GM04503 (cell line): ENCODE data around the gene BIK.
"Not testable (repeated sequence)": the region's sequence is repeated elsewhere in the genome, so short reads cannot be mapped to it uniquely, and the experiment has no call there.

Experiments
- DNase-seq: peaks from one replicate; pipeline ENCODE4 v3.0.0-alpha.2; 2012; ENCODE audit warnings: low read depth

The BIK gene, protein sequence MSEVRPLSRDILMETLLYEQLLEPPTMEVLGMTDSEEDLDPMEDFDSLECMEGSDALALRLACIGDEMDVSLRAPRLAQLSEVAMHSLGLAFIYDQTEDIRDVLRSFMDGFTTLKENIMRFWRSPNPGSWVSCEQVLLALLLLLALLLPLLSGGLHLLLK

DNA sequence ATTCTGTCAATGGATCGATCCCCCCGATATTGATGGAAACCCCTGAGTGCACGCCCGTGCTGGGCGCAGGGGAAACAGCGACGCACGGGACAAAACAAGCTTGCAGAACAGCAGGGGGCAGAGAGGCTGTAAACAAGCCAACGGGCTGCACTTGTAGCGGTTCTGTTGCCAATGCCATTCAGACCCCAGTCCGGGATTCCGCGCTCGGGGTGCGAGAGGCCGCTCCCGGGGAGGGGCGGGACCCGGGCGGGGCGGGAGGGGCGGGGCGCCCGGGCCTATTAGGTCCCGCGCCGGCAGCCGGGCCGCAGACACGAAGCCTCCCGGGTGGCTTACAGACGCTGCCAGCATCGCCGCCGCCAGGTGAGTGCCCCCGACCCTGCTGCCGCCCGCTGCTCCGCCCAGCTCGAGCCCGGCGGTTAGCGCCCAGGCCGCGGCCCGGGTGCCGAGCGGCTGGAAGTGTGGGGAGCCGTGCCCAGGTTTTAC lies at the start of gene BIK:
BIK (plus strand) TSS at position 307 of the 483 bp plus-strand sequence. CDS start 13,273 bp downstream, outside the sequence.
- DNase-seq, result no peak

DNA sequence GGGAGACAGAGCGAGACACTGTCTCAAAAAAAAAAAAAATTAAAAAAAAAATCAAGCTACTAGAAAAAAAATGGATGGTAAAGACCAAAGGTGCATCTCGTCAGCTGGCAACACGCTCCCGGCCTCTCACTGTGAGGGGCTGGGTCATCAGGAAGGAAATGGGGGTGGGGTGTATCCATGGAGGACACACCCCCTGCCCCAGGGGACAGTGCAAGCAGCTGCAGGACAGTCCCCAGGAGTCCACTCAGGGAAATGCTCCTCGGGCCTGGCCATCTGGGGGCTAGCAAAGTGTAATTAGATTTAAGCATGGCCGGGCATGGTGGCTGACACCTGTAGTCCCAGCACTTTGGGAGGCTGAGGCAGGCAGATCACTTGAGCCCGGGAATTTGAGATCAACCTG lies 44.4 kb upstream of the BIK start:
- DNase-seq, result no peak

DNA sequence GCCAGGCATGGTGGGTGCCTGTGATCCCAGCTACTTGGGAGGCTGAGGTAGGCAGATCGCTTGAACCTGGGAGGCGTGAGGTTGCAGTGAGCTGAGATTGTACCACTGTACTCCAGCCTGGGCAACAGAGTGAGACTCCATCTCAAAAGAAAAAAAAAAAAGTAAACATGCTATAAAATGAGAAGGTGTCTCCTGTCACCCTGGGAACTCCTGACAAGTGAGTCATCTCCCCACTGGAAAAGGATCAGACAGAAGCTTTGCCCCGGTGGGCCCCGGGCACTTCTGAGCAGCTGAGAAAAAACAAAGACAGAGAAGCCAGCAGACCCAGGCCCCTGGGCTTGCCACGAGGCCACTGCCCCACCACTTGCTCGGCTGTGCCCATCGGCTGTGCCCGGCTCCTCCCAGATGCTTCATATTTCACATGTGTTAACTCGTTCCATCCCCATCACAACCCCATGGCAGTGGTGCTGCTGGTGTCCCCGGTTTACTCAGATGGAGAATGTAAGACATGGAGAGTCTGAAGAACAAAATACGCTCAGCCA lies 43.6 kb upstream of the BIK start:
- DNase-seq, result peak; percentile 10

DNA sequence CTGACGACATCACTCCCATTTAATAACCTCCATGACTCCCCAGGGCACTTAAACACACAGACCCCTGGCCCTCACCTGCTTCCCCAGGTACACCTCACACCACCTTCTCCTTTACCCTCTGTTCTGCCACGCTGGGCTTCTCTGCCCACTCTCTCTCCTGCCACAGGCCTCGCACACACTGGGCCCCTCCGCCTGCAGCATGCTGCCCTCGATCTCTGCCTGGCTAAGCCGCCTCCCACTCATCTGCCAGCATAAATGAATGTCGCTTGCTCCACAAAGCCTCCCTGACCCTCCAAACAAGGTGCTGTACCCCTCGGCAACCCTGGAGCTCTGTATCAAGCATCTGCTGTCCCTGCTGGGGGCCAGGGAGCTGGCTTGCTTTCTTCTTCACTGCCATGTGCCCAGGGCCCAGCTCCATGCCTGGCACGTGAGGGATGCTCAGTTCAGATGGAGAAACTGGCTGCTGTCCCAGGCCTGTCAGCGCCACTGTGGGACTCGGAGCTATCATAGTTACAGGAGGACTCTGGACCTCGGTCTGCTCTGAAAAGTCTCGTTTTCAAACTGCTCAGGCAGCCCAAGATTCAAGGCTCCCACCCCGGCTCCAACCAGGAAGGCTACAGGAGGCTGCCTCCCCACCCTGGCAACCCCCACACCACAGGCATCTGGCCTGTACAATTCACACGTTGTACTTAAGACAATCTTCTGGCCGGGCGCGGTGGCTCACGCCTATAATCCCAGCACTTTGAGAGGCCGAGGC lies 33.3 kb upstream of the BIK start:
- DNase-seq, result no peak

DNA sequence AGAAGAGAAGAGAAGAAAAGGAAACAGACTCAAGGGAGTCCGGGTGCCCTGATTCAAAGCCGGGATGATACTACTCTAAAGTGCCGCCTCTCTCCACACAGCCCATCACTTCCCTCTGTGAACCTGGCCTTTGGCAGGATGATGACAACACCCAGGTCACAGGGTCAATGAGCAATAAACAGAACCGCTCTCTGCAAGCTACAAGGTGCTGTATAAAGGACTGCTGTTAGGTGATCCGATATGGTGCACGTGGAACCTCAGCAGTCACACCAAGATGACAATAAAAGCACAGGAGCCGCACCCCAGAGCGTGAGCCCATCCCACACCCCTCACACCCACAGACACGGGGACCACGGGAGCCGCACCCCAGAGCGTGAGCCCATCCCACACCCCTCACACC lies 32.0 kb upstream of the BIK start:
- DNase-seq, result no peak

DNA sequence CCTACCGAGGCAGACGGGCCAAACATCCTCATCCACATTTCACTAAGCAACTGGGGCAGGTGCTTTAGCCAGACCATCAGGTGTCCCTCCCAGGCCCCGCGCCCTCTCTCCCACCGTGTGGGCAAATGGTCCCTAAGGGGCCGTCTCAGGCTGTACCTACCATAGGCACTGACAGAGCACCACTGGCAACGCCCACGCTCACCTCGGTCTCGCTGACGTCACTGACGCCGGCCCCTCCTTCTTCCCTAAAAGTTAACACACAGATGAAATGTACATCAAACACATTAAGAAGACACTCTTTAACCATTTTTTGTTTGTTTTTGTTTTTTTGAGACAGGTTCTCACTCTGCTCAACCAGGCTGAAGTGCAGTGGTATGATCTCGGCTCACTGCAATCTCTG lies 30.8 kb upstream of the BIK start:
- DNase-seq, result no peak

DNA sequence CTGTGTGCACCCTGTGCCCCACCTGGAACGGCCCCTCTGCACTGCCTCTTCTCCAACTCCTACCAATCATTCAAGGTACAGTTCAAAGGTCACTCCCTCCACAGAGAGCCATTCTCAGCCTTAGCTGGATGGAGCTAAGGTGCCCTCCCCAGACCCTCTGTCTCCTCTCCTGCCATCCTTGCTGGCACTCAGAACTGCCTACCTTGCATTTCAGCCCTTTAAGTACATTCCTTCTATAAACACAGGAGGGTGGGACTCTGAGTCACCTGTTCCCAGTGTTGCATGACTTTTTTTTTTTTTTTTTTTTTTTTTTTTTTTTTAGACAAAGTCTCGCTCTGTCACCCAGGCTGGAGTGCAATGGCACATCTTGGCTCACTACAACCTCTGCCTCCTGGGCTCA lies 29.9 kb upstream of the BIK start:
- DNase-seq, result no peak

DNA sequence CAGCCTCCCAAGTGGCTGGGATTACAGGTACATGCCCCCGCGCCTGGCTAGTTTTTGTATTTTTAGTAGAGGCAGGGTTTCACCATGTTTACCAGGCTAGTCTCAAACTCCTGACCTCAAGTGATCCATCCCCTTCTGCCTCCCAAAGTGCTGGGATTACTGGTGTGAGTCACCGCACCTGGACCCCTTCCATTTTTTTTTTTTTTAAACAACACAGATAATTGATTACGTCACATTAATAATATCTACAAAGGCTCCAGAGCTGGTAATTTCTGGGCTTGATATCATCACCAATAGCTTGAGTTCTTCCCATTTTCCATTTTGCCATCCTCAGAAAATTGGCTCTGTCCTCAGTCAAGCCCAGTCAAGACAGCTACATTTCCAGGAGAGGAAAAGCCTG lies 28.6 kb upstream of the BIK start:
- DNase-seq, result no peak

DNA sequence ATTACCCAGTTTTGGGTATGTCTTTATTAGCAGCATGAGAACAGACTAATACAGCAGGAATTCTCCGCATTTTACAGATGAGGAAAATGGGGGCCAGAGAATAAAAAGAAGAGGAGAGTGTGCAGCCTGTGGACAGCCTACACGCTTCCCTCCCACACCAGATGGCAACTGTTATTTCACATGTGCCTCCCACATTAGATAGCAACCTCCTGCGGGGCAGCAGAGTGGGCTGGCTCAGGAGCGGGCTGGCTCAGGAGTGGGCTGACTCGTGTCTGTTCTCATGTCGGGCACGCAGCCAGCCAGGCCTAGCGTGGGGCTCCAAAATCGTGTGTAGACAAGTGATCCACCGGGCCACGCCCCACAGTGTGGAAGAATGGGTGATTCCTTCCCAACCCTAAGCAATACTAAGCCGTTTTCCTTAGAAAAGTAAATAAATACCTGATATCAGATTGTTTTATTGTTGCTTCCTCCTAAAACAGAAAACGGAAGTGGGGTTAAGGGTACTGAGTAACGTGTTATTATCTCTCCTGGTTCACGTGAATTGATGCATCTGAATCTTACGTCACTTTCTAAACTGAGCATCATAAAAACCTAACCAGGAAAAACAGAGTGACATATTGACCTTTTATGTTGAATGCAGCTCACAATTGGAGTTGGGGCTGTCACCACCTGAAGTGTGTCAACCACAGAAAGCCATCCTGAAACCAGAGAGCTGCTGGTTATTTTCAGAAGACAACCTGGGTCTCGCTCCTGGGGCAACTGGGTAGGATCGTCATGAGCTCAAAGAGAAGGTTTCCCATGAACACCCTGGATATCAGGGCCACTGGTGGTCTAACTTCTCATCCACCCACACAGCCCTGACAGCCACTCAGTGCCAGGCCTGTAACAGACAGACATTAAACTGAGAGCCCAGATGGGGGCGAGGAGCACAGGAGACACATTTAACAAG lies 24.6 kb upstream of the BIK start:
- no peak for DNase-seq

DNA sequence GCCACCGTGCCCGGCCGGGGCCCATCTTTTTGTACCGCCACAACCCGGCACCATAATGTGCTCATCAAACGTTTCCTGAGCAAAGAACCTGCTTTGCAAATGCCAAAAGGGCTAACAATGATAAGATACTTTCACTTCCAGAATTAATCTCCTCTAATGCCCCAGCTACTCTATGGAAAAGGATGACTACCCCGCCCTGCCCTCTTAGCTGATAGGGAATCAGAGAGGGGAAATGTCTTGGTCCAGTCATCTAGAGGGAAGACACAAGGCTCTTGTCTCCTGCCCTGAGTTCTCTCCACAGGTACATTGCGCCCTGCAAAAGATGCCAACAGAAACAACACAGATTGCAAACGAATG lies 21.9 kb upstream of the BIK start:
- no peak for DNase-seq

DNA sequence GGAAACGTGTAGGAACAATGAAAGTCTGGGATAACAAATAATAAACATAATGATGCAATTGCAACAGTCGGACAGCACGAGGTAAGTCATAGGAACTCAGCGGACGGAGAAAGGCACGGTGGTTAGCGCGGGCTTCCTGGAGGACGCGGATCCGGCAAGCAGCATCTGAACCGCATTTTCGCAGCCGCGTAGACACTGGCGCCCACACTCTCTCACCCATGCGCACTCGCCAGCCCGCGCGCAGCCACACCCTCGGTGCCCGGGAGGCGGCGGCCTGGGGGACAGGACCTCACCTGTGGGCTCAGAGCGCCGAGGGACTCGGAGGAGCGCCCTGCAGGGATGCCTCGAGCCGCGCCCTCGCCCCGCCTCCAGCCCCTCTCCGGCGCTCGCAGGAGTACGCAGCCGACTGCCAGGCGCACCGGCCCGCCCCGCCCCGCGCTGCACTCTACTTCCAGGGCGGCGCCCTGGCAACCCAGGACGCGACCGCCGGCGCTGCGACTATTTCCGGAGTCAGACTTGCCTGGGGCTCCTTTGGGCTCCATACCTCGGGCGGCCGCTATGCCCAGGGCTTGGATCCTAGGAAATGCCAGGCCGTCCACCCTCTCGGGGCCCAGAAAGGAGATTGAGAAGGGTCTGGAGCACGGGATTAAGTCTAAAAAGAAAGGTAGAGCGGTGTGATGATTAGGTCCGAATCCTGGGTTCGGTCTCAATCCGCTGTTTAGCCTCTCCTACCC lies 21.4 kb upstream of the BIK start, which contains the start of gene TTLL1:
TTLL1 (minus strand) TSS at position 408 of the 734 bp plus-strand sequence. CDS start 13,805 bp downstream, outside the sequence.
- peak; percentile 34 for DNase-seq

DNA sequence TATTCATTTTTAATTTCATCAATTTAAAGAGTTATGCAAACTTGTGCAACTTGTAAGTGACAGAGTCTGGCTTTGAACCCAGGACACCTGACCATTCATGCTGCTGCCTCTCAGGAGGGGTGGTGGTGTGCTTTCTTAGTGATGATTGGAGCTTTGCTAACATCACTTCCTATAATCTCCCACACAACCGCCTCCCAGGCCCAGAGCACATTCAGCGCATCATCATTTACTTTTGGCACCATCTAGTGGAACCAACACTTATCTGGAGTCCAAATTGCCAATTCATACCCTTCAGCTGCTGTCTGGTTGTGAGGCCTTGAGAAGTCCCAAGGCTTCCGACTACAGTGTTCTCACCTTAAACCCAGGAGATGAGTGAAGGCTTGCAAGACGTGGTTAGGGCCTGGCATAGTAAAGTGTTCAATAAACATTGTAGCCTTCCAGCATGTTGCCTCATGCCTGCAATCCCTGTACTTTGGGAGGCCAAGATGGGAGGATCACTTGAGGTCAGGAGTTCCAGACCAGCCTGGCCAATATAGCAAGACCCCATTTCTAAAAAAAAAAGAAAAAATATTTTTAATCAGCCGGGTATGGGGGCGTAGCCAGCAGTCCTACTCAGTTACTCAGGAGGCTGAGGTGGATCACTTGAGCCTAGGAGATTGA lies 20.3 kb upstream of the BIK start:
- peak; percentile 72 for DNase-seq

DNA sequence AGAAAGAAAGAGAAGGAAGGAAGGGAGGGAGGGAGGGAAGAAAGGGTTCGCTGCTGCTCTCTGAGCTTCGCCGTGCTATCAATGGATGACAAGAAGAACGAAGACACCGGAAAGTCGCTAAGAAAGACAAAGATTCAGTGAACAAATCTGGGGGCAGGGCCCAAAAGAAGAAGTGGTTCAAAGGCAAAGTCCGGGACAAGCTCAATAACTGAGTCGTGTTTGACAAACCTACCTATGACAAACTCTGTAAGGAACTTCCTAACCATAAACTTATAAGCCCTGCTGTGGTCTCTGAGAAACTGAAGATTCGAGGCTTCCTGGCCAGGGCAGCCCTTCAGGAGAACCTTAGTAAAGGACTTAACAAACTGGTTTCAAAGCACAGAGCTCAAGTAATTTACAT lies 18.5 kb upstream of the BIK start:
- DNase-seq, result no peak

DNA sequence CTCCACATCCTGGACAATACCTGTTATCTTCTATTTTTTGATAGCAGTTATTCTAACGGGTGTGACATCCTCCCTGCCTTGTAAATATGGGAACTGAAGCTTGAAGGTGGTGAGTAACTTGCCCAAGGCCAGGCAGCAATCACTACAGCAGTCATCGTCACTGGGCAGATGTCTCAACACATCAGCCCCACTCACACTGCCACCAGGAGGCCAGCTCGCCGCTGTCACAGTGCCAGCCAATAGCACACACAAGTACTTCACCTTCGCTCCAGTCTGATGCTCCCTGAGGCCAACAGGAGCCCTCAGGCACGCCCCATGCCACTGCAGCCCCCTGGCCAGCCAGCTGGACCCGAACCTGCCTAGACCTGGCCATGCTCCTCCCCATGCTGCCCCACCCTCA lies 16.5 kb upstream of the BIK start:
- DNase-seq, result no peak

DNA sequence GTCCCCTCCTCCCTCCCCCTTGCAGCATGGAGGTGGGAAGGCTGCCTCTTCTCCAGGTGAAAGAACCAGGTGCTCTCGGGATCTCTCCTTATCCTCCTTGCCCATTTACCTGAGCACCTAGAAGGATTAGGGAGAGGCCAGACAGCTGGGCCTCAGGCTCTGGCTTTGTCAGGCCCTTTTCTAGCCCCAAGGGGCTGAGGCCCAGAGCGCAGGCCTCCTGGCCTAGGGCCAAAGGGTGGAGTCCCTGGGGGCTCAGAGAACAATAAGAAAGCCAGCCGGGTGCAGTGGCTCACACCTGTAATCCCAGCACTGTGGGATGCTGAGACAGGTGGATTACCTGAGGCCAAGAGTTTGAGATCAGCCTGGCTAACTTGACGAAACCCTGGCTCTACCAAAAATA lies 16.0 kb upstream of the BIK start:
- DNase-seq, result no peak

DNA sequence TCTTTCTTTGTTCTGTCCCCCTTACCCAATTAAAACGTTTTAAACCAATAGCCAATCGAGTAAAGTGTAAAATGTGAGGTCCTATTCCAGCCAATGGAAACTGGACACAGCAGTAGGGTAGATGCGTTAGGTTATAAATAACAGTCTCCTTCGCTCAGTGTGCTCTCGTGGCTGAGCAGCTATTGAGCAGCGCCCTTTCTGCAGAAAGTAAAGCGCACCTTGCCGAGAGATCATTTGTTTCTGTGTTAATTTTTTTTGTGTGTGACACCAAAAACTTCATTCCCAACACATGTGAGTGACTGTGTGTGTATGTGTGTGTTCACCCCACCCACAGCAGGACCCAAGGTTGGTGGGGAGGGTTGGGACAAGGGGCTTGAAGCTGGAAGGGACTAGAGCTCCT lies 14.1 kb upstream of the BIK start:
- DNase-seq, result no peak

DNA sequence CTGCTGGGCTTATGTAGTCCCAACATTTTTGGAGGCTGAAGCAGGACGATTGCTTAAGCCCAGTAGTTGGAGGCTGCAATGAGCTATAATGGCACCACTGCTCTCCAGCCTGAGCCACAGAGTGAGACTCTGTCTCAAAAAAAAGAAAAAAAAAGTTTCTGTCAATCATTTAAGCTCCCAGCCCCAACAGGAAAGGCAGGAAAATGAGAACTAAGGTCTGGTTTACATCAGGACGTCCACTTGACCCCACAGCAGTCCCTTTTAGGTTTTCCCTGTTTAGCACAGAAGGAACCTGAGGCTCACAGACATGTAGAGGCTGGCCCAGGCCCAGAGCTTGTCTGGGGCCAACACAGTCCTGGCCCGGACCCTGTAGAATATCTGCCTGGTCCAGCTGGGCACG lies 12.2 kb upstream of the BIK start:
- no peak for DNase-seq

DNA sequence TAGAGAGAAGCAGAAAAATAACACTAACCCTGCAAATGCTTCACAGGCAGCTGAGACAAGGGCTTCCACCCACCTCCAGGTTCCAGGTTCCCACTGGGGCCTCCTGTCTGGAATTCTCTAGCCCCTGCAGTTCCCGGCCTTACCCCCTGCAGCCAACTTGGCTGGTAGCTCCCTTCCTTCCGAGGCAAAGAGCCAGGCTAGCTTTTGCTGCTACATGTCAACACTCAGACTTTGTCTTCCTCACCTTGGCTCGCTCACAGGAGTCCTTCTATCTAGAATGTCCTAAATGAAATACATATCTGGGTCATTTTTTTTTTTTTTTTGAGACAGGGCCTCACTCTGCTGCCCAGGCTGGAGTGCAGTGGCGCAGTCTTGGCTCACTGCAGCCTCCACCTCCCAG lies 11.5 kb upstream of the BIK start:
- no peak for DNase-seq

DNA sequence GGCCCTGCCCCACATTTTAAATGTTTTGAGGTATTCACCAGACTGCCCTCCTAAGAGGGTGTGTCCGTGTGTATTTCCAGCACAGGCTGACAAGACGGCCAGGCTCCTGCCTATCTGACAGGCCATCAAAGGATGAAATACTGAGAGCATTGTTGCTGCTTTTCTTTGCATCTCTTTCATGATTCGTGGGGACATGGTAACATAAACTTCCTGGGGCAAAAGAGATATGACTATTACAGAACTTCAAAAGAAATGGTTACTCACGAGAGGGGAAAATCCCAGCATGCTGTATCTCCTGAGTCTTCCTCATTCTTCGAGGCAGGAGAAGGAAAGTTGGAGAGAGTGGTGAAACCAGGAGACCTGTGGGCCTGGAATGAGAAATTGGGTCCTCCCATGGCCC lies 10.3 kb upstream of the BIK start:
- DNase-seq, result no peak

DNA sequence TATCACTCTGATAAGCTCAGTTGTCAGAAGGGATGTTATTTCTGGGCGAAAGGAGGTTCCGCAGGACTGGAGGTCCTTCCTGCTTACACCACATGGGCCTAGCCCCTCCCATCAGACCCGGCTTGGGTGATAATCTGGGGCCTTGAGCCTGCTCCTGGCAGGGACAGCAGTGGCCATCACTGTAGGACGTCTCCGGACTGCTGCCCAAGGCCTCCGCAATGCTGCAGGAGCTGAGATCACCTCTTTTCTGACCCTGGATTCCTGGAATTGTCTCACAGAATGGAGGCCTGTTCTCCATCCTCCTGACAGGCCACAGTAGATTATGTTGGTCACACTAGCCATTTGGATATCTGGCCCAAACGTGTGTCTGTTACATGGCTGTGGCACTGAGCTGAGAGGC lies 9.2 kb upstream of the BIK start:
- DNase-seq, result no peak

DNA sequence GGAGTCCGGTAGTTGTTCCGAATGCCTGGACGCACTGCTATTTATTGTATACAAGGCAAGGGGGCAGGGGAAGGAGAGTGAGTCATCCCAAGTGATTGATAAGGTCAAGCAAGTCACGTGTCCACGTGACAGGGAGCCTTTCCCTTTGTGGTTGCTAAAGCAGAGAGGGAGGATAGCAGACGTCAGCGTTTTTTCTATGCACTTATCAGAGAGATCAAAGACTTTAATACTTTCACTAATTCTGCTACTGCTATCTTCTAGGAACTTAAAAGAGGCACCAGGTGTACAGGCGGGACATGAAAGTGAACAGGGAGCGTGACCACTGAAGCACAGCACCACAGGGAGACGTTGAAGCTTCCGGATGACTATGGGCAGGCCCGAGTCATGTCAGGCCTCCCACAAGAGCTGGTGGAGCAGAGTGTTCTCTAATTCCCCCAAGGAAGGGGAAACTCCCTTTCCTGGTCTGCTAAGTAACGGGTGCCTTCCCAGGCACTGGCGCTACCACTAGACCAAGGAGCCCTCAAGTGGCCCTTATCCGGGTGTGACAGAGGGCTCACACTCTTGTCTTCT lies 6.4 kb upstream of the BIK start:
- DNase-seq, result not testable (repeated sequence)
